GM23338 (cell line): ENCODE data around the gene SDHAF3. TPM values are rescaled to one million over a fixed set of nuclear protein-coding genes. Genes with fewer than 3 reads are reported as not detected.
"Not testable (repeated sequence)": the region's sequence is repeated elsewhere in the genome, so short reads cannot be mapped to it uniquely, and the experiment has no call there.

Experiments used
- ATAC-seq: fragments of 200-7000 bp; cut with Tn5 transposase; 3 replicates; pipeline ENCODE4 v1.9.1; 2020
- DNase-seq: peaks from one replicate; pipeline ENCODE4 v3.0.0-alpha.2; 2015; ENCODE audit warnings: low spot score
- H2AFZ ChIP-seq: fragments of 200-600 bp; sonication (generic); 2 replicates; pipeline ENCODE4 v1.8.0; 2016; ENCODE audit warnings: antibody characterized with exemption, mild to moderate bottlenecking, moderate library complexity
- H3F3A ChIP-seq: fragments of 200-600 bp; sonication (generic); replicated peaks from 2 replicates; pipeline ENCODE4 v1.8.0; 2017; ENCODE audit warnings: antibody characterized with exemption, mixed run types, low read depth
- H3K27ac ChIP-seq: fragments of 200-600 bp; sonication (generic); 2 replicates; pipeline ENCODE4 v1.6.1; 2016; ENCODE audit warnings: low read depth
- H3K27me3 ChIP-seq: fragments of 200-600 bp; sonication (generic); 2 replicates; pipeline ENCODE4 v1.8.0; 2016; ENCODE audit warnings: mild to moderate bottlenecking, mixed run types, moderate library complexity; ENCODE audit not compliant: insufficient read depth
- H3K36me3 ChIP-seq: fragments of 200-600 bp; sonication (generic); 2 replicates; pipeline ENCODE4 v1.8.0; 2016; ENCODE audit warnings: mild to moderate bottlenecking; ENCODE audit not compliant: insufficient read depth
- H3K4me1 ChIP-seq: fragments of 200-600 bp; sonication (generic); 2 replicates; pipeline ENCODE4 v1.8.0; 2016; ENCODE audit warnings: mild to moderate bottlenecking, moderate library complexity; ENCODE audit not compliant: insufficient read depth
- H3K4me2 ChIP-seq: fragments of 200-600 bp; sonication (generic); 2 replicates; pipeline ENCODE4 v1.7.1; 2017; ENCODE audit warnings: mixed run types
- H3K4me3 ChIP-seq: fragments of 200-600 bp; sonication (generic); 2 replicates; pipeline ENCODE4 v1.6.1; 2016; ENCODE audit warnings: mixed run types
- H3K79me2 ChIP-seq: fragments of 200-600 bp; sonication (generic); replicated peaks from 2 replicates; pipeline ENCODE4 v1.8.0; 2017; ENCODE audit warnings: mild to moderate bottlenecking; ENCODE audit not compliant: insufficient read depth
- H3K9me2 ChIP-seq: fragments of 200-600 bp; sonication (generic); 2 replicates; pipeline ENCODE4 v1.8.0; 2017; ENCODE audit not compliant: insufficient read depth
- H4K20me1 ChIP-seq: fragments of 200-600 bp; sonication (generic); replicated peaks from 2 replicates; pipeline ENCODE4 v1.8.0; 2017; ENCODE audit warnings: mild to moderate bottlenecking; ENCODE audit not compliant: insufficient read depth
- H3K27ac Mint-ChIP-seq: 2 replicates; pipeline ENCODE4 v1.8.0; 2020; ENCODE audit warnings: inconsistent platforms, mild to moderate bottlenecking, moderate library complexity, mixed read lengths
- H3K27me3 Mint-ChIP-seq: 3 replicates; pipeline ENCODE4 v1.8.0; 2022; ENCODE audit warnings: low read depth, mild to moderate bottlenecking, moderate library complexity, mixed read lengths, inconsistent platforms; ENCODE audit not compliant: insufficient read depth, poor library complexity
- H3K36me3 Mint-ChIP-seq: 3 replicates; pipeline ENCODE4 v1.8.0; 2021; ENCODE audit warnings: low read depth, mild to moderate bottlenecking, inconsistent platforms, moderate library complexity, mixed read lengths
- H3K4me1 Mint-ChIP-seq: 3 replicates; pipeline ENCODE4 v1.8.0; 2020; ENCODE audit warnings: mild to moderate bottlenecking, inconsistent platforms, mixed read lengths
- H3K4me3 Mint-ChIP-seq: 3 replicates; pipeline ENCODE4 v1.8.0; 2021; ENCODE audit warnings: moderate library complexity, mild to moderate bottlenecking, inconsistent platforms, mixed read lengths
- H3K9me3 Mint-ChIP-seq: 3 replicates; pipeline ENCODE4 v1.8.0; 2020; ENCODE audit warnings: moderate library complexity, mild to moderate bottlenecking, inconsistent platforms, mixed read lengths
- EZH2 ChIP-seq: fragments of 200-600 bp; sonication (generic); IDR thresholded peaks from one replicate; pipeline ENCODE4 v1.8.0; 2017; ENCODE audit warnings: antibody characterized with exemption, mild to moderate bottlenecking, low read depth; ENCODE audit not compliant: unreplicated experiment
- JUNB ChIP-seq: IDR thresholded peaks from one replicate; pipeline ENCODE4 v1.6.1; 2016; ENCODE audit warnings: antibody characterized with exemption; ENCODE audit not compliant: unreplicated experiment
- REST ChIP-seq: IDR thresholded peaks from one replicate; pipeline ENCODE4 v1.6.1; 2018; ENCODE audit warnings: antibody characterized with exemption; ENCODE audit not compliant: unreplicated experiment
- STAT1 ChIP-seq: IDR thresholded peaks from one replicate; pipeline ENCODE4 v1.6.1; 2016; ENCODE audit warnings: antibody characterized with exemption; ENCODE audit not compliant: unreplicated experiment
- ZNF114 ChIP-seq: fragments of 250-450 bp; sonication (Bioruptor Pico); IDR thresholded peaks from 2 replicates; pipeline ENCODE4 v1.5.0; 2020; ENCODE audit warnings: mild to moderate bottlenecking, moderate library complexity
- ZNF462 ChIP-seq: fragments of 250-450 bp; sonication (Bioruptor Pico); IDR thresholded peaks from 2 replicates; pipeline ENCODE4 v1.5.0; 2020; ENCODE audit warnings: mild to moderate bottlenecking, moderate library complexity
- polyA plus RNA-seq: library from polyadenylated mRNA; unstranded; fragments of >200 nt; fragmentation: Nextera tagmentation; extraction: Ambion mirVana; gene quantifications from 2 replicates; pipeline ENCODE4 v1.2.1, GENCODE V29; 2016
- total RNA-seq: library from RNA; depleted of rRNA; stranded (reverse); fragments of >200 nt; shearing (Covaris generic); gene quantifications from 2 replicates; pipeline ENCODE4 v1.2.3, GENCODE V29; 2014

Gene SDHAF3
- total and polyA plus RNA-seq, 2 experiments from 2014 or later, result 35.5 to 123 TPM

- TF ChIP-seq REST (no peak), EZH2 (no peak)
Measured at GRCh38 chr7:97155897-97156418, 38.5 kb downstream of the SDHAF3 start (continued).

GRCh38 chr7:97159984-97160383 lies 42.5 kb downstream of the SDHAF3 start:
- H3F3A ChIP-seq, result not testable (repeated sequence)
- H3K79me2 ChIP-seq, result peaks cover 57% of the 10 kb centered on the region

GRCh38 chr7:97161609-97162008 lies 44.1 kb downstream of the SDHAF3 start:
- H3K27ac Mint-ChIP-seq, H3K4me1 ChIP-seq, H3K27me3 ChIP-seq, H3K4me3 ChIP-seq, H3K4me1 Mint-ChIP-seq, H3F3A ChIP-seq, H4K20me1 ChIP-seq, ATAC-seq, H3K4me3 Mint-ChIP-seq, H2AFZ ChIP-seq, H3K27ac ChIP-seq, DNase-seq, H3K9me2 ChIP-seq, H3K4me2 ChIP-seq, H3K27me3 Mint-ChIP-seq: not testable (repeated sequence)
- H3K36me3 Mint-ChIP-seq, result peaks cover 88% of the 10 kb centered on the region
- H3K9me3 Mint-ChIP-seq, result peaks cover 50% of the 10 kb centered on the region
- H3K79me2 ChIP-seq, result peaks cover 59% of the 10 kb centered on the region
- H3K36me3 ChIP-seq, result peaks cover 11% of the 10 kb centered on the region

More at GRCh38 chr7:97159984-97160383, 42.5 kb downstream of the SDHAF3 start:
- not testable (repeated sequence) for H3K4me1 ChIP-seq, ATAC-seq, H3K27me3 Mint-ChIP-seq, H3K27me3 ChIP-seq, H2AFZ ChIP-seq, H3K4me1 Mint-ChIP-seq, H3K36me3 ChIP-seq, H3K4me3 Mint-ChIP-seq, DNase-seq, H3K27ac Mint-ChIP-seq, H3K9me2 ChIP-seq, H3K27ac ChIP-seq, H3K4me2 ChIP-seq, H4K20me1 ChIP-seq, H3K4me3 ChIP-seq
- Mint-ChIP-seq H3K36me3 (peaks cover 74% of the 10 kb centered on the region), H3K9me3 (peaks cover 42% of the 10 kb centered on the region)

- peaks cover 5% of the 10 kb centered on the region; the same call in 1 of the 2 replicates for H3K9me2 ChIP-seq
- H3K4me3 Mint-ChIP-seq, result no peak overlapping the region
- DNase-seq (no peak), ATAC-seq (no peak)
- H3K4me1 ChIP-seq, result no peaks in the 10 kb centered on the region
- no peak overlapping the region for H3K4me3 ChIP-seq
- peaks cover 43% of the 10 kb centered on the region for H3K9me3 Mint-ChIP-seq
- no peaks in the 10 kb centered on the region for H3K27me3 ChIP-seq
- peaks cover 71% of the 10 kb centered on the region for H3K36me3 Mint-ChIP-seq
- H3K36me3 ChIP-seq, result peaks cover 11% of the 10 kb centered on the region; the same call in 1 of the 2 replicates
- peaks cover 4% of the 10 kb centered on the region for H3K27me3 Mint-ChIP-seq
- H3K79me2 ChIP-seq, result peaks cover 68% of the 10 kb centered on the region
- no peak overlapping the region for H3K4me2 ChIP-seq
- H2AFZ ChIP-seq, result no peak overlapping the region
- H3K4me1 Mint-ChIP-seq, result no peaks in the 10 kb centered on the region
- H3F3A ChIP-seq, result no peaks in the 10 kb centered on the region
- H3K27ac Mint-ChIP-seq, result no peak overlapping the region
- no peak overlapping the region for H3K27ac ChIP-seq
- H4K20me1 ChIP-seq, result no peaks in the 10 kb centered on the region
- TF ChIP-seq JUNB, result no peak
- TF ChIP-seq ZNF114, result no peak
- TF ChIP-seq STAT1, result no peak
- no peak for TF ChIP-seq ZNF462 (CRISPR knock-in tag)
Measured at GRCh38 chr7:97166308-97166707, 48.8 kb downstream of the SDHAF3 start.
